AG04450 (cell line): ENCODE measurements around the gene HID1. TPM values are rescaled to one million over a fixed set of nuclear protein-coding genes. Genes with fewer than 3 reads are reported as not detected.

Source experiments
- CTCF ChIA-PET: fragments of 300-600, 350-600 bp; formaldehyde crosslinking; extraction: SDS; loops from one replicate; lab custom pipeline; 2022; ENCODE audit warnings: antibody characterized with exemption, inconsistent platforms; lab: Charles Lee
- POLR2A ChIA-PET: fragments of 350-600 bp; formaldehyde crosslinking; extraction: SDS; loops from one replicate; lab custom pipeline; 2021; ENCODE audit warnings: antibody characterized with exemption, inconsistent platforms; lab: Yijun Ruan, JAX
- DNase-seq: peaks from one replicate; pipeline ENCODE4 v3.0.0-alpha.2; 2011; ENCODE audit warnings: low read depth, low spot score
- H3K27ac ChIP-seq: one replicate; pipeline ENCODE4 v1.5.1; 2012; ENCODE audit warnings: low read depth, low read length, control low read depth
- H3K27me3 ChIP-seq: one replicate; pipeline ENCODE4 v1.6.0; 2012; ENCODE audit warnings: low read length; ENCODE audit not compliant: control insufficient read depth, insufficient read depth
- H3K4me3 ChIP-seq: 2 replicates; pipeline ENCODE4 v1.5.1; 2011; ENCODE audit warnings: mild to moderate bottlenecking, low read depth, low read length, control low read depth
- H3K9me3 ChIP-seq: 2 replicates; pipeline ENCODE4 v1.5.1; 2012; ENCODE audit warnings: low read length; ENCODE audit not compliant: control insufficient read depth, insufficient read depth
- polyA plus RNA-seq: library from polyadenylated mRNA; depleted of rRNA; stranded (reverse); fragments of >200 nt; gene quantifications from 2 replicates; pipeline ENCODE4 v1.2.3, GENCODE V29; 2011
- TF ChIP-seq, protein P1 (sequence below): IDR thresholded peaks from 2 replicates; pipeline ENCODE4 v1.5.1; 2011; ENCODE audit warnings: low read depth, low read length, control low read depth, inconsistent platforms

The HID1 gene
- polyA plus RNA-seq, 1 experiment = 1.8 TPM

DNA sequence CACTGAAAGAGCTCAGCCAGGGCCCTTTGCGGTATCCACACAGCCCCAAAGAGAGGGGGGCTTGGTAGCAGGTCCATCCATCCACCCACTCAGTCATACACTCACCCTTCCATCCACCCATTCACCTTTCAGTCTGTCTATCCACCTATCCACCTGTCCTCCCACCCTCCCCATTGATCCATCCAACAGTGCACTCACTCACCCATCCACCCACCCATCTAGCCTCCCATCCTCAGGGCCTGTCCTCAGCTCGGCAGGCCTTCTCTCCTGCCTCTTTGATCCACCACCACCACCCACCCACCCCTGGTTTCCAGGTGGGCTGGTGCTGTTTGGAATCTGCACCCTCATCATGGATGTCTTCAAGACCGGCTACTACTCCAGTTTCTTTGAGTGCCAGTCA is 47.3 kb downstream of the HID1 start:
- peaks cover 56% of the 10 kb centered on the region for H3K27me3 ChIP-seq
- DNase-seq = no peak
- POLR2A ChIA-PET = no interaction called here
- CTCF ChIA-PET = interaction anchor here (0.5 to 3.9 kb wide), 3 partner anchors 11 to 36 kb away, joined by 3 to 40 read pairs (median 4); no protein-coding TSS in a partner anchor
- H3K9me3 ChIP-seq = no peaks in the 10 kb centered on the region; the same call in 1 of the 2 replicates
- H3K4me3 ChIP-seq = no peak overlapping the region
- TF ChIP-seq, protein P1, sequence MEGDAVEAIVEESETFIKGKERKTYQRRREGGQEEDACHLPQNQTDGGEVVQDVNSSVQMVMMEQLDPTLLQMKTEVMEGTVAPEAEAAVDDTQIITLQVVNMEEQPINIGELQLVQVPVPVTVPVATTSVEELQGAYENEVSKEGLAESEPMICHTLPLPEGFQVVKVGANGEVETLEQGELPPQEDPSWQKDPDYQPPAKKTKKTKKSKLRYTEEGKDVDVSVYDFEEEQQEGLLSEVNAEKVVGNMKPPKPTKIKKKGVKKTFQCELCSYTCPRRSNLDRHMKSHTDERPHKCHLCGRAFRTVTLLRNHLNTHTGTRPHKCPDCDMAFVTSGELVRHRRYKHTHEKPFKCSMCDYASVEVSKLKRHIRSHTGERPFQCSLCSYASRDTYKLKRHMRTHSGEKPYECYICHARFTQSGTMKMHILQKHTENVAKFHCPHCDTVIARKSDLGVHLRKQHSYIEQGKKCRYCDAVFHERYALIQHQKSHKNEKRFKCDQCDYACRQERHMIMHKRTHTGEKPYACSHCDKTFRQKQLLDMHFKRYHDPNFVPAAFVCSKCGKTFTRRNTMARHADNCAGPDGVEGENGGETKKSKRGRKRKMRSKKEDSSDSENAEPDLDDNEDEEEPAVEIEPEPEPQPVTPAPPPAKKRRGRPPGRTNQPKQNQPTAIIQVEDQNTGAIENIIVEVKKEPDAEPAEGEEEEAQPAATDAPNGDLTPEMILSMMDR = no peak
- H3K27ac ChIP-seq = no peak overlapping the region

- Histone ChIP-seq H3K27ac (no peak within 1 kb of the TSS), H3K9me3 (no peaks in the 10 kb centered on the region; the same call in 1 of the 2 replicates), H3K4me3 (peak within 1 kb of the TSS; percentile 36; the same call in 1 of the 2 replicates), H3K27me3 (peaks cover 60% of the 10 kb centered on the region)
- DNase-seq = no peak
- CTCF ChIA-PET = interaction anchor here (0.6 to 3.9 kb wide), 9 partner anchors 10 to 133 kb away, joined by 3 to 40 read pairs (median 3); no protein-coding TSS in a partner anchor
- POLR2A ChIA-PET = no interaction called here
- TF ChIP-seq, protein P1 = no peak
Measured at GRCh38 chr17:74924250-74924948, 48.2 kb downstream of the HID1 start, which contains the start of gene OTOP2. TSS of gene OTOP2 (plus strand) at chr17:74924273. CDS start at chr17:74924633, 360 bp downstream.

DNA sequence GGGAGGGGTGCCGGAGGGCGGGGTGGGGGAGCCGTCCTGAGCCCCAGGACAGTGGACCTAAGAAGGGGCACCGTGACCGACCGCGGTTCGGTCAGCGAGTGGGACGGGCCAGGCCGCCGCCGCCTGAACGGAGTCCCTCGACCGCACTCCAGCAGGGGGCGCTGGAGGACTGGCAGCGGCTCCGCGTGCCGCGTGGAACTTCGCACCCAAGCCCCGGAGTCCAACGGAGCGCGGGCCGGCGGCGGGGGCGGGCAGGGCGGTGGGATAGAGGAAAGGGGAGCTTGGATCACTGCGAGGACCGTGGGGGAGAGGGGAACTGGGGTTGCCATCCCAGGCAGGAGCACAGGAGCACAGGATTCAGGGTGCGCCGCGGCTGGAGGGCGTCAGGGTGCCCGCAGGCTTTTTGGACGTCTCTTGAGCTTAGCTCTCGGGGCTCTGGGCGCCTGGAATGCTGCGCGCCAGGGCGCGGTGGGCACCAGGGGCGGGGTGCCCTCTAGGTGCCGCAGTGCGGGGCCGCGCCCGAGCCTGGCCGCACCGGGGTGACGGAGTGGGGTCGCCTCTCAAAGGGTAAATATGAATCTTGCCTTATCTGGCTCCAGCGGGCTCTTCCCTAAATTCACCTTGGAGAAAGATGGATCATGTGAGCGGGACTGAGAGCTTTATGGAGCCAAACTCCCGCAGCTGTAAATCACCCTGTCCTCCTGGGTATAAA is 48.9 kb downstream of the HID1 start:
- TF ChIP-seq, protein P1 = peak; percentile 54
- no peak for DNase-seq
- ChIA-PET CTCF (interaction anchor here (0.6 to 3.9 kb wide), 10 partner anchors 9 to 133 kb away, joined by 3 to 40 read pairs (median 3); no protein-coding TSS in a partner anchor), POLR2A (no interaction called here)
- Histone ChIP-seq H3K27me3 (peaks cover 67% of the 10 kb centered on the region), H3K4me3 (no peak overlapping the region; the same call in 1 of the 2 replicates), H3K27ac (no peak overlapping the region), H3K9me3 (no peaks in the 10 kb centered on the region; the same call in 1 of the 2 replicates)

DNA sequence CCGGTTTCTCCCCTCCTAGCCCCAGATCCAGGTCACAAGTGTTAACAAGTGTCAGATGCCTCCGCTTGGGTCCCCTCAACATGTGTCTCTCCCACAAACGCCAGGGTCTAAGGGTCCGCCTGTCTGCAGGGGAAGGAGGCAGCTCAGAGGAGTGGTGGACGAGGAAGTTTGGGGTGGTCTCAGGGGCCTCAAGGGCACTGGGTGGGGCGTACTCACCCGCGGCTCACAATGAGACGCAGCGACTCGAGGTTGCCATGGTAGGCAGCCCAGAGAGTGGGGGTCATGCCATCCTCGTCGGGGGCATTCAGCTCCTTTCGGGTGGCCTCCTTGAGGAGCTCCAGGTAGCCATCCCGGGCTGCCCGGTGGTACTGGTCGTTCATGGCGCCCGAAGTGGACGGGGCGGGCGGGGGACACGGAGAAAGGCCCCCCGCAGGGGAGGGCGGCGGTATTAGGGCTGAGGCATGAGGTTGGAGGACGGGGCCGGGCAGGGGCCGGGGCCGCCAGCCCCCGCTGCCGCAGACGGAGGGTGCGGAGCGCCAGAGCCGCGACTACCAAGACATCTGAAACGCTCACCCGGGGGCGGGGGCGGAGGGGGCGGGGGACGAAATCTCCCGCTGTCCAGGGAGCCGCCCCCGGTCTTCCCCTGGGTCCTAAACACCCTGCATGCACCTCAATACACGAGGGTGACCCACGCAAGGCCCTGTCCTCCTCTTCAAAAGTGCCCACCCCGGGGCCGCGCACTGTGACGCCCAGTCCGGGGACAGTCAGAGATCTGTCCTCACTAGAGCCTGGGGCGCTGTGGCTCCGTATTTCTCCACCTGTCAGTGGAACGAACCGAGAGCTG is 49.6 kb downstream of the HID1 start, which contains the start of gene USH1G:
USH1G (minus strand) TSS at position 562 of the 844 bp plus-strand sequence; CDS start at position 380, 182 bp downstream.
- no peak for DNase-seq
- Histone ChIP-seq H3K9me3 (no peaks in the 10 kb centered on the region; the same call in 1 of the 2 replicates), H3K4me3 (peak within 1 kb of the TSS; percentile 36; the same call in 1 of the 2 replicates), H3K27ac (no peak within 1 kb of the TSS), H3K27me3 (peaks cover 69% of the 10 kb centered on the region)
- POLR2A ChIA-PET = no interaction called here
- CTCF ChIA-PET = interaction anchor here (0.6 to 3.9 kb wide), 5 partner anchors 10 to 132 kb away, joined by 3 to 40 read pairs (median 3); no protein-coding TSS in a partner anchor
- TF ChIP-seq, protein P1 = no peak
